Testis (tissue), 3 donors: ENCODE data around the gene ERMN. TPM values are rescaled to one million over a fixed set of nuclear protein-coding genes. Genes with fewer than 3 reads are reported as not detected.

ENCODE experiments used
- DNase-seq: peaks from one replicate; pipeline ENCODE4 v3.0.0-alpha.2; 2019
- H3K27ac ChIP-seq, 2 donors: fragments of 200-600 bp; sonication (generic); one replicate each; pipeline ENCODE4 v1.5.1; 2019
- H3K27me3 ChIP-seq: fragments of 200-600 bp; sonication (generic); one replicate; pipeline ENCODE4 v1.5.1; 2019
- H3K36me3 ChIP-seq: fragments of 200-600 bp; sonication (generic); one replicate; pipeline ENCODE4 v1.5.1; 2017; ENCODE audit warnings: low read depth; ENCODE audit errors: missing control alignments
- H3K4me1 ChIP-seq: fragments of 200-600 bp; sonication (generic); one replicate; pipeline ENCODE4 v1.5.1; 2019
- H3K4me3 ChIP-seq, 2 donors: fragments of 200-600 bp; sonication (generic); one replicate each; pipeline ENCODE4 v1.5.1; 2017 to 2019
- H3K9me3 ChIP-seq: fragments of 200-600 bp; sonication (generic); one replicate; pipeline ENCODE4 v1.5.1; 2017
- POLR2A ChIP-seq: fragments of 450-650 bp; IDR thresholded peaks from one replicate; pipeline ENCODE4 v1.6.1; 2017; ENCODE audit warnings: antibody characterized with exemption, mild to moderate bottlenecking, moderate library complexity
- WGBS, 2 donors: methylation state at CpG; one replicate each; pipeline ENCODE4 v1.1.5; 2018; 5-methylcytosine and 5-hydroxymethylcytosine counted together
- intact Hi-C: fragments of 100-400 bp; cut with DNase I; formaldehyde crosslinking; loops from one replicate; pipeline ENCODE4 v1.15.1; 2023; ENCODE audit warnings: low total_unique reads
- polyA plus RNA-seq: library from polyadenylated mRNA; stranded (reverse); fragments of 350-450 nt; fragmentation: Illumina TruSeq; extraction: RNeasy Lipid Tissue Mini Kit (QIAGEN cat#74804); gene quantifications from one replicate; pipeline ENCODE4 v1.2.3, GENCODE V29; 2014; ENCODE audit warnings: low read depth, low replicate concordance; ENCODE audit not compliant: insufficient read depth
- total RNA-seq, 2 donors: library from RNA; depleted of rRNA; stranded (reverse); fragments of >200 nt; gene quantifications; one replicate each; pipeline ENCODE4 v1.2.3, GENCODE V29; 2016
- TF ChIP-seq, protein P1 (sequence below), 3 experiments: fragments of 450-650 bp in 2 of 3; fragments of 200-600 bp in 1 of 3; sonication (generic) in 1 of 3; IDR thresholded peaks; one replicate each; pipeline ENCODE4 v1.5.1; 2016 to 2019; ENCODE audit warnings: antibody characterized with exemption in 3 of 3, mild to moderate bottlenecking in 2 of 3, moderate library complexity in 1 of 3

The ERMN gene
- total and polyA plus RNA-seq, 3 donors from 2014 or later: 0.44 to 1.6 (median 1.1) TPM

DNA sequence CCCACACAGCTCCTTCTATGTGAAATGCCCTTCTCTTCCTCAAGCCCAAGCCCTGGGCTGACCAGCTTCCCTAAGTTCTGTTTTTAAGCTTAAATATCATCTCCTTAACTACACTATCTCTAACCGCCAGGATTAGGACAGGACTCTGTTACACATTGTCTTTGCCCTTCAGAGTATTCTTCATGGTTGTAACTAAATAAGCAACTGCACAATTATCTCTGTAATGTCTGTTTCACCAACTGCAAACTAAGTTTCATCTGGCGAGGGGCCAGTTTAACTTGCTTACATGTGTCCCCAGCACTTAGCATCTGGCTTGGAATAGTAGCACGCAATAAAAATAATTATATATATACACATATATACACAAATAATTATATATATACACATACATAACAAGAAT is 1.1 kb upstream of the ERMN start:
- TF ChIP-seq, protein P1, sequence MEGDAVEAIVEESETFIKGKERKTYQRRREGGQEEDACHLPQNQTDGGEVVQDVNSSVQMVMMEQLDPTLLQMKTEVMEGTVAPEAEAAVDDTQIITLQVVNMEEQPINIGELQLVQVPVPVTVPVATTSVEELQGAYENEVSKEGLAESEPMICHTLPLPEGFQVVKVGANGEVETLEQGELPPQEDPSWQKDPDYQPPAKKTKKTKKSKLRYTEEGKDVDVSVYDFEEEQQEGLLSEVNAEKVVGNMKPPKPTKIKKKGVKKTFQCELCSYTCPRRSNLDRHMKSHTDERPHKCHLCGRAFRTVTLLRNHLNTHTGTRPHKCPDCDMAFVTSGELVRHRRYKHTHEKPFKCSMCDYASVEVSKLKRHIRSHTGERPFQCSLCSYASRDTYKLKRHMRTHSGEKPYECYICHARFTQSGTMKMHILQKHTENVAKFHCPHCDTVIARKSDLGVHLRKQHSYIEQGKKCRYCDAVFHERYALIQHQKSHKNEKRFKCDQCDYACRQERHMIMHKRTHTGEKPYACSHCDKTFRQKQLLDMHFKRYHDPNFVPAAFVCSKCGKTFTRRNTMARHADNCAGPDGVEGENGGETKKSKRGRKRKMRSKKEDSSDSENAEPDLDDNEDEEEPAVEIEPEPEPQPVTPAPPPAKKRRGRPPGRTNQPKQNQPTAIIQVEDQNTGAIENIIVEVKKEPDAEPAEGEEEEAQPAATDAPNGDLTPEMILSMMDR (IDR thresholded peaks at IDR 0.05): no peak
- no peak for TF ChIP-seq POLR2A
- no peaks in the 10 kb centered on the region for H3K27me3 ChIP-seq
- DNase-seq: no peak
- H3K9me3 ChIP-seq: no peaks in the 10 kb centered on the region
- no peak overlapping the region for H3K27ac ChIP-seq
- 79 to 83% methylated on average over 3 of the region's 3 CpGs for WGBS, 2 donors
- no peaks in the 10 kb centered on the region for H3K36me3 ChIP-seq
- no peak overlapping the region for H3K4me3 ChIP-seq
- H3K4me1 ChIP-seq: peaks cover 7% of the 10 kb centered on the region
- intact Hi-C loops: no loop called here

DNA sequence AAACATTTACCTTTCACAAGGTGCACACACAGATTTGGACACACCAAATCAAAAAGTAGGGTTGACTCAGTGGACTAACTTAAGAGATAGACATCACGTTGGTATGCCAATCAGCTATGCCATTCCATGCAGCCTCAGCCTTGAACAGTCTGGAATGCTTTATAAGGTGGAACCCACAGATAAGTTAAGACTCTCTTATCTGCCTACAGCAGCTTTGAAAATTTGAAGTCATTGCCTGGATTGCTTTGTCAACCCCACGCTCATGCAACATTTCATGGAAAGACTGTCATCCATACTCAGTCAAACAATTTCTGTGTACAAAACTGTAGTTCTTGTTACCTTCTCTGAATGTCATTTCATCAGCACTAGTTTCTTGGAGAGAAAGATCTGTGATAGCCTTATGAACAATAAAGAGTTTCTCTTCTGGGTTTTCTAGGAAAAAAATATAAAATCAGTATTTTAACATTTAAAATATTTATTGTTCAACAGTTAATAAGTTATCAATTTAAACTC is 1.2 kb downstream of the ERMN start:
- intact Hi-C loops: no loop called here
- no peak for TF ChIP-seq POLR2A
- TF ChIP-seq, protein P1 (IDR thresholded peaks at IDR 0.05): no peak
- Histone ChIP-seq H3K4me3 (no peak overlapping the region), H3K27ac (no peak overlapping the region), H3K4me1 (peaks cover 7% of the 10 kb centered on the region), H3K36me3 (no peaks in the 10 kb centered on the region), H3K27me3 (no peaks in the 10 kb centered on the region), H3K9me3 (no peaks in the 10 kb centered on the region)
- WGBS, 2 donors: 82 to 93% methylated on average over 2 of the region's 2 CpGs
- DNase-seq: no peak

DNA sequence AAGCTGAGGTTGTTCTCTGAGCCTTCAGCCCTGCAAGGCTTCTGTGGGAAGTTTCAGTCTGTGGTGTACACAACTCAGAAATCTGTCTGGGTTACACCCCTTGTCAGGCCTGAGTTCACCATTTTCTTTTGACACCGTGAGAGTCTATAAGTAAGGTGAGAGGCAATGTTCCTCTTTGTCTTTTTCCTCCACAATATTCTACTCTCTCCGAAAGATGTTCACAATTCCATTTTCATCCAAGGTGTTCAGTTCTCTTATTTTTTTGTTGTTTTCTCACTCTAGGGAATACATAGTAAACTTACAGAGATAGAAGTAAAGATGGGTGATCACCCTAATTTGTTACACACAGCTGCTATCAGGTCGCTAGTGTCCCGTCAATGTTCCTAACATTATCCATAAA is 3.2 kb downstream of the ERMN start:
- no peak for TF ChIP-seq POLR2A
- TF ChIP-seq, protein P1 (IDR thresholded peaks at IDR 0.05): no peak
- H3K9me3 ChIP-seq: no peaks in the 10 kb centered on the region
- no peaks in the 10 kb centered on the region for H3K27me3 ChIP-seq
- H3K4me1 ChIP-seq: no peaks in the 10 kb centered on the region
- 92 to 94% methylated on average over 4 of the region's 4 CpGs for WGBS, 2 donors
- H3K4me3 ChIP-seq: no peak overlapping the region
- no peak for DNase-seq
- no peaks in the 10 kb centered on the region for H3K36me3 ChIP-seq
- intact Hi-C loops: no loop called here
- no peak overlapping the region for H3K27ac ChIP-seq

DNA sequence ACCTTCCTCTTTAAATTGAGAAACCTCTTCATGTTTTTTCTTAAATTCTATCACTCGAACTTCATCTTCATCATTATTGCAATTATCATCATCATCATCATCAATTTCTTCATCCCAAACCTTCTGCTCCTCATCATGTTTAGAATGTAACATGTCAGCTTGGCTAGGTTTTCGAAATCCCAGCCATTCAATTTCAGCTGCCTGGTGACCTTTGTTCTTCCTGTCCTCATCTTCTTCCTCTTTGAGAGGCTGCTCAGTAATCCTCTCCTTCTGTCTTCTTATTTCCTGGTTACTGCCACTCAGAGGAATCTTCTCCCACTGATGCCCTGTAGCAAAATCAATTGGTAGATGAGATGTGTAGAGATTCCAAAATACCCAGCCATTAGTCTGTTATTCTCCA is 4.2 kb downstream of the ERMN start:
- DNase-seq: no peak
- H3K9me3 ChIP-seq: no peaks in the 10 kb centered on the region
- intact Hi-C loops: no loop called here
- TF ChIP-seq, protein P1 (IDR thresholded peaks at IDR 0.05): no peak
- H3K27ac ChIP-seq: no peak overlapping the region
- H3K36me3 ChIP-seq: no peaks in the 10 kb centered on the region
- WGBS, 2 donors: 82 to 92% methylated on average over 2 of the region's 2 CpGs
- no peaks in the 10 kb centered on the region for H3K27me3 ChIP-seq
- no peak overlapping the region for H3K4me3 ChIP-seq
- no peaks in the 10 kb centered on the region for H3K4me1 ChIP-seq

DNA sequence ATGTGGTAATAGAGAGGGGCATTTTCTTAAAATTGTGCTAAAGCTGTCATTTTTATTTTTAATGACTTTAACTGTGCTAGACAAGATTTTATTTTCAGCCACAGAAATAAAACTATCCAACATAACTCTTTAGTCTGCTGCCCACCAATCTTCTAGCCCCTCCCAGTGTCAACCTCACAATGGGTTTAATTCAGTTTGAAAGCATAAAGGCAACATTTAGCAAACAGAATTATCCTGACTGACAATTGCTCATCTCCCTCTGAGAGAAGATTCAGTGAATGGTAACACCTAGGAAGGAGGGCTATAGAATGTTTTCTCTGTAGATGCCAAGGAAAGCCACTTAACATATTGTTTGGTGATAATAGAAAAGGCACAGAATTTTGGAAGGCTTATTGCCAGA is 5.2 kb downstream of the ERMN start:
- intact Hi-C loops: no loop called here
- no peaks in the 10 kb centered on the region for H3K36me3 ChIP-seq
- no peaks in the 10 kb centered on the region for H3K9me3 ChIP-seq
- H3K4me3 ChIP-seq: no peak overlapping the region
- no peak overlapping the region for H3K27ac ChIP-seq
- DNase-seq: no peak
- no peaks in the 10 kb centered on the region for H3K4me1 ChIP-seq
- no peak for TF ChIP-seq POLR2A
- TF ChIP-seq, protein P1 (IDR thresholded peaks at IDR 0.05): no peak
- no peaks in the 10 kb centered on the region for H3K27me3 ChIP-seq
